ENCODE measurements around the gene SAMD4B.

Gene SAMD4B

GRCh38 chr19:39412867-39413271, 70.6 kb downstream of the SAMD4B start:
- H3K36me3 ChIP-seq (ENCODE audit: insufficient read depth, low read length) = peaks cover 16% of the 10 kb centered on the region
- H3K9me3 ChIP-seq (ENCODE audit: low read depth, low read length) = no peaks in the 10 kb centered on the region
- peak overlapping the region; percentile 99 for H3K4me3 ChIP-seq
- DNase-seq (ENCODE audit: low read depth, low spot score) = no peak
- no peak for TF ChIP-seq FOXP2 (optimal IDR thresholded peaks at IDR 0.05; ENCODE audit: control extremely low read depth, extremely low read length, insufficient read depth)
- TF ChIP-seq EZH2 (IDR thresholded peaks at IDR 0.05) = no peak
- TF ChIP-seq POLR2AphosphoS5 (IDR thresholded peaks at IDR 0.05; ENCODE audit: borderline replicate concordance, low read depth, low read length) = no peak
- H3K9ac ChIP-seq (ENCODE audit: insufficient read length) = peak overlapping the region; percentile 93
- peak overlapping the region; percentile 87 for H3K27ac ChIP-seq

GRCh38 chr19:39413272-39413910, 71.2 kb downstream of the SAMD4B start:
- no peaks in the 10 kb centered on the region for H3K9me3 ChIP-seq (ENCODE audit: low read depth, low read length)
- peak overlapping the region; percentile 93 for H3K9ac ChIP-seq (ENCODE audit: insufficient read length)
- H3K4me3 ChIP-seq = peak overlapping the region; percentile 99
- H3K36me3 ChIP-seq (ENCODE audit: insufficient read depth, low read length) = peaks cover 20% of the 10 kb centered on the region
- peak overlapping the region; percentile 87 for H3K27ac ChIP-seq
- TF ChIP-seq POLR2AphosphoS5 (IDR thresholded peaks at IDR 0.05; ENCODE audit: borderline replicate concordance, low read depth, low read length) (peak; percentile 54; the same call in 1 of the 2 replicates), EZH2 (IDR thresholded peaks at IDR 0.05) (no peak)
- DNase-seq (ENCODE audit: low read depth, low spot score) = no peak

- Histone ChIP-seq H3K9me3 (ENCODE audit: low read depth, low read length) (no peaks in the 10 kb centered on the region), H3K27ac (peak overlapping the region; percentile 87), H3K36me3 (ENCODE audit: insufficient read depth, low read length) (peaks cover 26% of the 10 kb centered on the region), H3K9ac (ENCODE audit: insufficient read length) (peak overlapping the region; percentile 93), H3K4me3 (peak overlapping the region; percentile 99)
- DNase-seq (ENCODE audit: low read depth, low spot score) = no peak
- no peak for TF ChIP-seq EZH2 (IDR thresholded peaks at IDR 0.05)
Observed at GRCh38 chr19:39413911-39414608, 71.8 kb downstream of the SAMD4B start.

- peak overlapping the region; percentile 99; the same call in 1 of the 2 replicates for H3K4me3 ChIP-seq
- H3K9me3 ChIP-seq (ENCODE audit: low read depth, low read length) = no peaks in the 10 kb centered on the region
- H3K27ac ChIP-seq = no peak overlapping the region
- DNase-seq (ENCODE audit: low read depth, low spot score) = no peak
- TF ChIP-seq FOXP2 (optimal IDR thresholded peaks at IDR 0.05; ENCODE audit: control extremely low read depth, extremely low read length, insufficient read depth) (no peak), POLR2AphosphoS5 (IDR thresholded peaks at IDR 0.05; ENCODE audit: borderline replicate concordance, low read depth, low read length) (no peak), EZH2 (IDR thresholded peaks at IDR 0.05) (no peak)
- H3K9ac ChIP-seq (ENCODE audit: insufficient read length) = no peak overlapping the region
- peaks cover 30% of the 10 kb centered on the region for H3K36me3 ChIP-seq (ENCODE audit: insufficient read depth, low read length)
Observed at GRCh38 chr19:39415111-39416046, 73.2 kb downstream of the SAMD4B start.

- TF ChIP-seq FOXP2 (optimal IDR thresholded peaks at IDR 0.05; ENCODE audit: control extremely low read depth, extremely low read length, insufficient read depth) = no peak
- no peak for TF ChIP-seq POLR2AphosphoS5 (IDR thresholded peaks at IDR 0.05; ENCODE audit: borderline replicate concordance, low read depth, low read length)
- no peak for TF ChIP-seq EZH2 (IDR thresholded peaks at IDR 0.05)
- Histone ChIP-seq H3K27ac (no peak overlapping the region), H3K9me3 (ENCODE audit: low read depth, low read length) (no peaks in the 10 kb centered on the region), H3K4me3 (no peak overlapping the region), H3K9ac (ENCODE audit: insufficient read length) (no peak overlapping the region), H3K36me3 (ENCODE audit: insufficient read depth, low read length) (peaks cover 35% of the 10 kb centered on the region)
- DNase-seq (ENCODE audit: low read depth, low spot score) = no peak
Observed at GRCh38 chr19:39416152-39417120, 74.2 kb downstream of the SAMD4B start.

- no peak overlapping the region for H3K4me3 ChIP-seq
- H3K9me3 ChIP-seq (ENCODE audit: low read depth, low read length) = no peaks in the 10 kb centered on the region
- no peak overlapping the region for H3K27ac ChIP-seq
- no peak overlapping the region for H3K9ac ChIP-seq (ENCODE audit: insufficient read length)
- peaks cover 41% of the 10 kb centered on the region for H3K36me3 ChIP-seq (ENCODE audit: insufficient read depth, low read length)
- no peak for DNase-seq (ENCODE audit: low read depth, low spot score)
- TF ChIP-seq EZH2 (IDR thresholded peaks at IDR 0.05) (no peak), FOXP2 (optimal IDR thresholded peaks at IDR 0.05; ENCODE audit: control extremely low read depth, extremely low read length, insufficient read depth) (no peak), POLR2AphosphoS5 (IDR thresholded peaks at IDR 0.05; ENCODE audit: borderline replicate concordance, low read depth, low read length) (no peak)
Observed at GRCh38 chr19:39417463-39418181, 75.4 kb downstream of the SAMD4B start.

- Histone ChIP-seq H3K9ac (ENCODE audit: insufficient read length) (no peak overlapping the region), H3K4me3 (no peak overlapping the region), H3K27ac (no peak overlapping the region), H3K9me3 (ENCODE audit: low read depth, low read length) (no peaks in the 10 kb centered on the region), H3K36me3 (ENCODE audit: insufficient read depth, low read length) (peaks cover 47% of the 10 kb centered on the region)
- no peak for TF ChIP-seq EZH2 (IDR thresholded peaks at IDR 0.05)
- TF ChIP-seq FOXP2 (optimal IDR thresholded peaks at IDR 0.05; ENCODE audit: control extremely low read depth, extremely low read length, insufficient read depth) = no peak
- no peak for TF ChIP-seq POLR2AphosphoS5 (IDR thresholded peaks at IDR 0.05; ENCODE audit: borderline replicate concordance, low read depth, low read length)
- DNase-seq (ENCODE audit: low read depth, low spot score) = no peak
Observed at GRCh38 chr19:39419003-39419402, 76.8 kb downstream of the SAMD4B start.
